Hippocampal formation (tissue), 2 donors: ENCODE measurements around the gene COL24A1.

Experiments
- DNase-seq, 2 donors: peaks; one replicate each; lab custom pipeline; 2025; lab: John Stamatoyannopoulos, UW

The COL24A1 gene

DNA sequence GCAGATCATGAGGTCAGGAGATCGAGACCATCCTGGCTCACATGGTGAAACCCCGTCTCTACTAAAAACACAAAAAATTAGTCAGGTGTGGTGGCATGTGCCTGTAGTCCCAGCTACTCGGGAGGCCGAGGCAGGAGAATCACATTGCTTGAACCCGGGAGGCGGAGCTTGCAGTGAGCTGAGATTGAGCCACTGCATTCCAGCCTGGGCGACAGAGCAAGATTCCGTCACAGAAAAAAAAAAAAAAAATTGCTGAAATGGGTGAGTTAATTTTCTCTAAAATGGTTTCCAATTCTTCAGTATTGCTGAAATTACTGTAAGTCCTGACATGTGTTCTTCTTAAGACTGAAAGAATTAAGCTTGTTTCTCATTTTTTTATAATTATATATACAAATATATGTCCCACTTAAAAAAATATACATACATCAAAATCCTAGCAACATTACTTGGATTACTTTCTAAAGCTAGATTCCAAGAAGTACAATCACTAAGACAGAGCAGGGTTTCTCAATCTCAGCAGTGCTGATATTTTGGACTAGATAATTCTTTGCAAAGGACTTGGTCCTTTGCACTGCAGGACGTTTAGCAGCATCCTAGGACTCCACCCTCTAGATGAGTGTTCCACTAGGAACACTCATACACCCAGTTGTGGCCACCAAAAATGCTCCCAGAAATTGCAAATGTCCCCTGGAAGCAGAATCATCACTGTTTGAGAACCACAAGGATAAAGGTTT lies 473.1 kb downstream of the COL24A1 start:
- no peak for DNase-seq

DNA sequence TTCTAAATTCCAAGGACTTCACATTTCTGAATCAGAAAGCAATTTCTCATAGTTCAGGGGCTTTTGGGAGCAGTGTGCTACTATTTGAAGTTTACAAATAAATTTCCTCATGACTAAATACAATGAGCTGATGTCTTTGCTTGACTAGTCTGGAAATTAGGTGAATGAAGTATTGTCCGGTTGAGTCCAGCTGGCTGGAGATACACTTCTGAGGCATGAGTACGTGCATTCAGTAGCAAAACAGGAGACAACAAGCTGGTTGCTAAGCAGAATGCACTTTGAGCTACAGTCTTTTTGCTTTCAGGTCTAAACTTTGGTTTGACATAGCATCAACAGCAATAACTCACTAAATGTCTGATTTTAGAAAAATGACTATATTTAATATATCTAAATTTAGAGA lies 475.5 kb downstream of the COL24A1 start:
- peak; percentile 1 to 39 for DNase-seq
